CD4-positive, alpha-beta memory T cell (primary cell): ENCODE data around the gene CD300C. TPM values are rescaled to one million over a fixed set of nuclear protein-coding genes. Genes with fewer than 3 reads are reported as not detected.

ENCODE experiments used
- CTCF ChIA-PET: fragments of 350-600 bp; sonication (Branson Sonifier 250); formaldehyde crosslinking; loops from one replicate; lab custom pipeline; 2021; ENCODE audit warnings: inconsistent platforms; ENCODE audit not compliant: partially characterized antibody; lab: Charles Lee
- POLR2A ChIA-PET: fragments of 350-600 bp; sonication (Branson Sonifier 250); formaldehyde crosslinking; loops from one replicate; lab custom pipeline; 2021; ENCODE audit not compliant: partially characterized antibody; lab: Charles Lee
- DNase-seq, 5 donors: peaks; one replicate each; pipeline versions ENCODE4 v3.0.0 to v3.0.0-alpha.2; 2020 to 2022; ENCODE audit warnings: mixed read lengths in 1 of 5
- H3K27ac ChIP-seq: one replicate; pipeline ENCODE4 v1.7.0; 2013; ENCODE audit warnings: low read depth, low read length
- H3K27me3 ChIP-seq: 2 replicates; pipeline ENCODE4 v1.7.0; 2013; ENCODE audit warnings: mild to moderate bottlenecking, low read length, moderate library complexity; ENCODE audit not compliant: insufficient read depth
- H3K36me3 ChIP-seq: 2 replicates; pipeline ENCODE4 v1.7.0; 2013; ENCODE audit warnings: mild to moderate bottlenecking, low read length, moderate library complexity; ENCODE audit not compliant: insufficient read depth
- H3K4me1 ChIP-seq: 2 replicates; pipeline ENCODE4 v1.7.0; 2013; ENCODE audit warnings: mild to moderate bottlenecking, low read length, moderate library complexity; ENCODE audit not compliant: insufficient read depth
- H3K4me3 ChIP-seq, 2 donors: one replicate each; pipeline ENCODE4 v1.7.0; 2013; ENCODE audit warnings: low read length in 2 of 2, mild to moderate bottlenecking in 1 of 2
- H3K9me3 ChIP-seq, 2 donors: one replicate each; pipeline ENCODE4 v1.7.0; 2013; ENCODE audit warnings: low read length in 2 of 2, control low read depth in 1 of 2; ENCODE audit not compliant: control insufficient read depth in 1 of 2
- H3K27ac Mint-ChIP-seq, 7 donors: one replicate each; pipeline ENCODE4 v1.8.0; 2020 to 2021; ENCODE audit warnings: mixed read lengths in 7 of 7, mild to moderate bottlenecking in 6 of 7, inconsistent platforms in 3 of 7, moderate library complexity in 3 of 7
- H3K27me3 Mint-ChIP-seq, 2 donors: one replicate each; pipeline ENCODE4 v1.8.0; 2020 to 2021; ENCODE audit warnings: mixed read lengths in 2 of 2
- H3K36me3 Mint-ChIP-seq, 2 donors: one replicate each; pipeline ENCODE4 v1.8.0; 2020 to 2021; ENCODE audit warnings: mixed read lengths in 2 of 2, inconsistent platforms in 1 of 2, mild to moderate bottlenecking in 1 of 2
- H3K4me1 Mint-ChIP-seq, 4 donors: one replicate each; pipeline ENCODE4 v1.8.0; 2020 to 2021; ENCODE audit warnings: mixed read lengths in 4 of 4, mild to moderate bottlenecking in 1 of 4
- H3K4me3 Mint-ChIP-seq, 8 donors: one replicate each; pipeline ENCODE4 v1.8.0; 2020 to 2021; ENCODE audit warnings: mixed read lengths in 8 of 8, mild to moderate bottlenecking in 7 of 8, moderate library complexity in 6 of 8, inconsistent platforms in 3 of 8
- H3K9me3 Mint-ChIP-seq, 8 donors: one replicate each; pipeline ENCODE4 v1.8.0; 2020 to 2021; ENCODE audit warnings: mixed read lengths in 8 of 8, mild to moderate bottlenecking in 5 of 8, inconsistent platforms in 3 of 8, moderate library complexity in 1 of 8
- intact Hi-C: fragments of 100-400 bp; cut with micrococcal nuclease; formaldehyde crosslinking; loops from one replicate; pipeline ENCODE4 v1.15.1; 2023
- polyA plus RNA-seq, 2 donors: library from polyadenylated mRNA; unstranded; fragments of 300-500 nt; fragmentation: Illumina TruSeq; gene quantifications; one replicate each; pipeline ENCODE4 v1.2.3, GENCODE V29; 2021
- total RNA-seq, 2 experiments: library from RNA; stranded (reverse); gene quantifications; one replicate each; pipeline ENCODE4 v1.2.3, GENCODE V29; 2021

CD300C gene
- total and polyA plus RNA-seq, 4 experiments from 2014 or later: not detected

GRCh38 chr17:74531231-74531761, 14.6 kb downstream of the CD300C start, which contains the start of gene CD300LB:
CD300LB (minus strand) TSS chr17:74531475; CDS start chr17:74531350, 125 bp downstream.
- Mint-ChIP-seq H3K36me3 (no peaks in the 10 kb centered on the region), H3K27ac (no peak within 1 kb of the TSS), H3K27me3 (peaks cover 17 to 24% of the 10 kb centered on the region in 2 donors), H3K9me3 (peaks cover 0 to 2% (median 0%) of the 10 kb centered on the region in 8 donors), H3K4me1 (peaks cover 0 to 5% (median 4%) of the 10 kb centered on the region in 4 donors), H3K4me3 (peak within 1 kb of the TSS in 1 of 8 donors; percentile 41)
- Histone ChIP-seq H3K36me3 (no peaks in the 10 kb centered on the region), H3K27ac (no peak within 1 kb of the TSS), H3K4me1 (no peaks in the 10 kb centered on the region), H3K4me3 (no peak within 1 kb of the TSS), H3K9me3 (no peaks in the 10 kb centered on the region), H3K27me3 (peaks cover 14% of the 10 kb centered on the region)
- ChIA-PET CTCF (interaction anchor here (1.2 to 2.2 kb wide), 2 partner anchors 8 to 152 kb away, joined by 3 to 7 read pairs; no protein-coding TSS in a partner anchor), POLR2A (no interaction called here)
- intact Hi-C loops: no loop called here
- no peak for DNase-seq

- peaks cover 18 to 28% of the 10 kb centered on the region in 2 donors for H3K27me3 Mint-ChIP-seq
- no peaks in the 10 kb centered on the region for H3K36me3 Mint-ChIP-seq
- intact Hi-C loops: no loop called here
- Histone ChIP-seq H3K4me3 (no peak overlapping the region), H3K27me3 (peaks cover 14% of the 10 kb centered on the region), H3K36me3 (no peaks in the 10 kb centered on the region), H3K4me1 (no peaks in the 10 kb centered on the region), H3K27ac (no peak overlapping the region), H3K9me3 (no peaks in the 10 kb centered on the region)
- DNase-seq: no peak
- H3K27ac Mint-ChIP-seq: no peak overlapping the region
- H3K4me3 Mint-ChIP-seq: no peak overlapping the region
- ChIA-PET POLR2A (no interaction called here), CTCF (interaction anchor here (1.2 kb wide), 1 partner anchor 151 kb away, joined by 3 read pairs; no protein-coding TSS in a partner anchor)
- H3K9me3 Mint-ChIP-seq: peaks cover 0 to 2% (median 0%) of the 10 kb centered on the region in 8 donors
- peaks cover 0 to 5% (median 4%) of the 10 kb centered on the region in 4 donors for H3K4me1 Mint-ChIP-seq
These were observed 15.1 kb downstream of the CD300C start for GRCh38 chr17:74530831-74531150.

- POLR2A ChIA-PET: interaction anchor here (0.6 kb wide), 1 partner anchor 83 kb away, joined by 3 read pairs; no protein-coding TSS in a partner anchor
- no peaks in the 10 kb centered on the region for H3K36me3 ChIP-seq
These were observed 16.7 kb downstream of the CD300C start for GRCh38 chr17:74529243-74529642.

GRCh38 chr17:74528491-74529199, 17.3 kb downstream of the CD300C start:
- Histone ChIP-seq H3K4me3 (no peak overlapping the region), H3K9me3 (no peaks in the 10 kb centered on the region), H3K4me1 (no peaks in the 10 kb centered on the region), H3K36me3 (no peaks in the 10 kb centered on the region), H3K27ac (no peak overlapping the region), H3K27me3 (peaks cover 9% of the 10 kb centered on the region)
- Mint-ChIP-seq H3K4me1 (peaks cover 0 to 5% (median 4%) of the 10 kb centered on the region in 4 donors), H3K4me3 (no peak overlapping the region), H3K36me3 (no peaks in the 10 kb centered on the region), H3K27ac (no peak overlapping the region), H3K27me3 (peaks cover 25 to 37% of the 10 kb centered on the region in 2 donors), H3K9me3 (peaks cover 0 to 2% (median 0%) of the 10 kb centered on the region in 8 donors)
- intact Hi-C loops: no loop called here
- POLR2A ChIA-PET: interaction anchor here (0.6 kb wide), 1 partner anchor 84 kb away, joined by 3 read pairs; no protein-coding TSS in a partner anchor
- no peak for DNase-seq
- CTCF ChIA-PET: no interaction called here

More at GRCh38 chr17:74529243-74529642, 16.7 kb downstream of the CD300C start:
- peaks cover 0 to 2% (median 0%) of the 10 kb centered on the region in 8 donors for H3K9me3 Mint-ChIP-seq
- H3K36me3 Mint-ChIP-seq: no peaks in the 10 kb centered on the region
- no peak overlapping the region for H3K27ac Mint-ChIP-seq
- intact Hi-C loops: no loop called here
- H3K4me1 Mint-ChIP-seq: peaks cover 0 to 5% (median 4%) of the 10 kb centered on the region in 4 donors
- Histone ChIP-seq H3K4me1 (no peaks in the 10 kb centered on the region), H3K27ac (no peak overlapping the region), H3K4me3 (no peak overlapping the region), H3K9me3 (no peaks in the 10 kb centered on the region), H3K27me3 (peaks cover 12% of the 10 kb centered on the region)
- no peak for DNase-seq
- no peak overlapping the region for H3K4me3 Mint-ChIP-seq
- CTCF ChIA-PET: no interaction called here
- peaks cover 21 to 33% of the 10 kb centered on the region in 2 donors for H3K27me3 Mint-ChIP-seq

GRCh38 chr17:74527756-74528155, 18.2 kb downstream of the CD300C start:
- no peak for DNase-seq
- no peak overlapping the region for H3K27ac ChIP-seq
- Mint-ChIP-seq H3K4me3 (no peak overlapping the region), H3K27me3 (peaks cover 29 to 41% of the 10 kb centered on the region in 2 donors), H3K36me3 (no peaks in the 10 kb centered on the region), H3K27ac (no peak overlapping the region), H3K9me3 (peaks cover 0 to 5% (median 0%) of the 10 kb centered on the region in 8 donors), H3K4me1 (peaks cover 0 to 2% (median under 1%) of the 10 kb centered on the region in 4 donors)
- no peak overlapping the region for H3K4me3 ChIP-seq
- no peaks in the 10 kb centered on the region for H3K9me3 ChIP-seq
- no peaks in the 10 kb centered on the region for H3K4me1 ChIP-seq
- H3K27me3 ChIP-seq: peaks cover 5% of the 10 kb centered on the region
- ChIA-PET POLR2A (no interaction called here), CTCF (interaction anchor here (1.4 kb wide), 1 partner anchor 159 kb away, joined by 5 read pairs; no protein-coding TSS in a partner anchor)
- no peaks in the 10 kb centered on the region for H3K36me3 ChIP-seq
- intact Hi-C loops: no loop called here

GRCh38 chr17:74527081-74527480, 18.8 kb downstream of the CD300C start:
- DNase-seq: no peak
- Mint-ChIP-seq H3K4me3 (no peak overlapping the region), H3K4me1 (no peaks in the 10 kb centered on the region), H3K27ac (no peak overlapping the region), H3K27me3 (peaks cover 32 to 41% of the 10 kb centered on the region in 2 donors), H3K9me3 (peaks cover 0 to 5% (median 0%) of the 10 kb centered on the region in 8 donors), H3K36me3 (no peaks in the 10 kb centered on the region)
- POLR2A ChIA-PET: no interaction called here
- H3K36me3 ChIP-seq: no peaks in the 10 kb centered on the region
- H3K4me3 ChIP-seq: no peak overlapping the region
- H3K27ac ChIP-seq: no peak overlapping the region
- H3K9me3 ChIP-seq: no peaks in the 10 kb centered on the region
- H3K4me1 ChIP-seq: no peaks in the 10 kb centered on the region
- no peaks in the 10 kb centered on the region for H3K27me3 ChIP-seq
- CTCF ChIA-PET: interaction anchor here (1.4 kb wide), 1 partner anchor 158 kb away, joined by 5 read pairs; no protein-coding TSS in a partner anchor
- intact Hi-C loops: no loop called here

- CTCF ChIA-PET: interaction anchor here (1.4 kb wide), 1 partner anchor 158 kb away, joined by 5 read pairs; no protein-coding TSS in a partner anchor
- H3K4me1 Mint-ChIP-seq: no peaks in the 10 kb centered on the region
- H3K9me3 ChIP-seq: no peaks in the 10 kb centered on the region
- peaks cover 35 to 40% of the 10 kb centered on the region in 2 donors for H3K27me3 Mint-ChIP-seq
- peaks cover 0 to 5% (median 0%) of the 10 kb centered on the region in 8 donors for H3K9me3 Mint-ChIP-seq
- no peak overlapping the region for H3K27ac Mint-ChIP-seq
- no peak overlapping the region for H3K4me3 Mint-ChIP-seq
- no peaks in the 10 kb centered on the region for H3K4me1 ChIP-seq
- H3K4me3 ChIP-seq: no peak overlapping the region
- no peak overlapping the region for H3K27ac ChIP-seq
- POLR2A ChIA-PET: no interaction called here
- H3K27me3 ChIP-seq: peaks cover 4% of the 10 kb centered on the region
- no peaks in the 10 kb centered on the region for H3K36me3 ChIP-seq
- no peak for DNase-seq
- intact Hi-C loops: no loop called here
- no peaks in the 10 kb centered on the region for H3K36me3 Mint-ChIP-seq
These were observed 19.2 kb downstream of the CD300C start for GRCh38 chr17:74526681-74527080.
